Esophagus muscularis mucosa (tissue), 4 donors: ENCODE data around the gene MYL11. TPM values are rescaled to one million over a fixed set of nuclear protein-coding genes. Genes with fewer than 3 reads are reported as not detected.

Source experiments
- DNase-seq: peaks from one replicate; pipeline ENCODE4 v3.0.0-alpha.2; 2017; ENCODE audit errors: extremely low spot score
- H3K27ac ChIP-seq, 4 donors: fragments of 200-600 bp; sonication (generic); replicated peaks in 1 of 4; 1 replicate in 3 of 4; 2 replicates in 1 of 4; pipeline ENCODE4 v1.5.1; 2016 to 2019; ENCODE audit warnings: mild to moderate bottlenecking in 1 of 4
- H3K27me3 ChIP-seq, 4 donors: fragments of 200-600 bp; sonication (generic); one replicate each; pipeline versions ENCODE4 v1.5.1 to v1.6.0; 2016 to 2019
- H3K36me3 ChIP-seq, 4 donors: fragments of 200-600 bp; sonication (generic); one replicate each; pipeline ENCODE4 v1.5.1; 2016 to 2019
- H3K4me1 ChIP-seq, 4 donors: fragments of 200-600 bp; sonication (generic); one replicate each; pipeline ENCODE4 v1.5.1; 2016 to 2019
- H3K4me3 ChIP-seq, 4 donors: fragments of 200-600 bp; sonication (generic); 1 replicate in 2 of 4; 2 replicates in 2 of 4; pipeline ENCODE4 v1.5.1; 2016 to 2019; ENCODE audit warnings: mild to moderate bottlenecking in 4 of 4, moderate library complexity in 1 of 4
- H3K9me3 ChIP-seq, 4 donors: fragments of 200-600 bp; sonication (generic); 1 replicate in 3 of 4; 2 replicates in 1 of 4; pipeline ENCODE4 v1.5.1; 2016 to 2019
- CTCF ChIP-seq, 3 experiments: fragments of 200-600 bp in 2 of 3; fragments of 450-650 bp in 1 of 3; sonication (generic) in 2 of 3; IDR thresholded peaks; one replicate each; pipeline ENCODE4 v1.5.1; 2017 to 2019; ENCODE audit warnings: antibody characterized with exemption in 3 of 3, mild to moderate bottlenecking in 2 of 3, moderate library complexity in 1 of 3
- EP300 ChIP-seq: sonication (generic); formaldehyde crosslinking; IDR thresholded peaks from one replicate; pipeline ENCODE4 v1.6.1; 2017; ENCODE audit warnings: antibody characterized with exemption
- POLR2A ChIP-seq: fragments of 450-650 bp; IDR thresholded peaks from one replicate; pipeline ENCODE4 v1.6.1; 2017; ENCODE audit warnings: antibody characterized with exemption, moderate library complexity, mild to moderate bottlenecking, low read depth
- POLR2AphosphoS5 ChIP-seq, 2 donors: sonication (generic); formaldehyde crosslinking; IDR thresholded peaks; one replicate each; pipeline ENCODE4 v1.6.1; 2017; ENCODE audit warnings: antibody characterized with exemption in 2 of 2
- WGBS: methylation state at CpG from one replicate; pipeline ENCODE4 v1.1.5; 2018; 5-methylcytosine and 5-hydroxymethylcytosine counted together
- intact Hi-C: fragments of 100-400 bp; cut with DNase I; formaldehyde crosslinking; loops from one replicate; pipeline ENCODE4 v1.15.1; 2023
- total RNA-seq, 4 donors: library from RNA; depleted of rRNA; stranded (reverse); fragments of >200 nt; gene quantifications; one replicate each; pipeline versions ENCODE4 v1.1.0 to v1.2.1, GENCODE V29; 2016

MYL11 gene
- total RNA-seq, 4 donors from 2014 or later: not detected

DNA sequence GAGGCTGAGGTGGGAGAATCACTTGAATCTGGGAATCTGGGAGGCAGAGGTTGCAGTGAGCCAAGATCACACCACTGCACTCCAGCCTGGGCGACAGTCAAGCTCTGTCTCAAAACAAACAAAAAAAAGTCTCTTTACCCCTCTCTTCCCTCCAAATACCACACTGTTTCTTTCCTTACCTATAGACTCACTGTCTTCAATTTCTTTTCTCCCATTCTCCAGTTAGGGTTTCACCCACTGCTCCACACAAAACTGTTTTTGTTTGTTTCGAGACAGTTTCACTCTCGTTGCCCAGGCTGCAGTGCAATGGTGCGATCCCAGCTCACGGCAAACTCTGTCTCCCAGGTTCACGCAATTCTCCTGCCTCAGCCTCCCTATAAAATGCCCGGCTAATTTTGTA, 13.4 kb upstream of the MYL11 start:
- WGBS: 94% methylated on average over 7 of the region's 7 CpGs
- intact Hi-C loops: no loop called here
- H3K9me3 ChIP-seq: no peaks in the 10 kb centered on the region
- DNase-seq: no peak
- no peak overlapping the region for H3K4me3 ChIP-seq
- no peaks in the 10 kb centered on the region for H3K27me3 ChIP-seq
- H3K4me1 ChIP-seq: peaks cover 4 to 24% (median 20%) of the 10 kb centered on the region in 4 donors
- no peak for TF ChIP-seq EP300
- H3K36me3 ChIP-seq: peaks cover 18 to 95% (median 79%) of the 10 kb centered on the region in 4 donors
- no peak overlapping the region for H3K27ac ChIP-seq

DNA sequence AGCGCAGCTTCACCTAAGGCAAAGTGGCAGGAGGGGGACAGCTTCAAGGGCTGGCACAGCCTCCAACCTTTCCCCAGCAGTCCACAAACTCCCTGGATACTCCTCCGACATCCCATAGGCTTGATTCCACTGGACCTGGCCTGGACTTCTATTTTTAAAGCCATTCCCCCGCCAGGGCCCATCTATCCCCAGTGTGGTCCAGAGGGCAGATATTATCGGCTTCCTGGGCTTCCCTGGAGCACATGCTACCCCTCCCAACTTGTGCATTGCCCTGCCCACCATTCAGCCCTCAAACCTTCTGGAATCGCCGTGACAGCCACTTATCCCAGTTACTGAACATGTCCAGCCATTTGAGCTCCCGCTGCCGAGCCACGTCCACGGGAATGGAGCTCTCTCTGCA, 9.4 kb upstream of the MYL11 start:
- H3K4me1 ChIP-seq: peaks cover 26 to 48% (median 45%) of the 10 kb centered on the region in 4 donors

GRCh38 chr16:30366511-30366910, 8.1 kb upstream of the MYL11 start:
- Histone ChIP-seq H3K4me3 (peak overlapping the region in 1 of 4 donors; percentile 96), H3K9me3 (no peaks in the 10 kb centered on the region), H3K36me3 (peaks cover 10 to 51% (median 36%) of the 10 kb centered on the region in 4 donors), H3K4me1 (peaks cover 29 to 54% (median 50%) of the 10 kb centered on the region in 4 donors), H3K27ac (peak overlapping the region in 1 of 4 donors; percentile 9), H3K27me3 (no peaks in the 10 kb centered on the region)
- TF ChIP-seq POLR2AphosphoS5 (IDR thresholded peaks at IDR 0.05) (no peak), EP300 (no peak), POLR2A (no peak), CTCF (IDR thresholded peaks at IDR 0.05) (no peak)
- whole genome bisulfite sequencing: 82% methylated on average over 4 of the region's 4 CpGs
- intact Hi-C loops: no loop called here
- no peak for DNase-seq

More for the DNA sequence above, 9.4 kb upstream of the MYL11 start:
- Histone ChIP-seq H3K36me3 (peaks cover 10 to 64% (median 49%) of the 10 kb centered on the region in 4 donors), H3K9me3 (no peaks in the 10 kb centered on the region), H3K27me3 (no peaks in the 10 kb centered on the region), H3K4me3 (no peak overlapping the region), H3K27ac (no peak overlapping the region)
- intact Hi-C loops: no loop called here
- 75% methylated on average over 10 of the region's 10 CpGs for WGBS
- no peak for DNase-seq
- TF ChIP-seq POLR2AphosphoS5 (IDR thresholded peaks at IDR 0.05) (no peak), POLR2A (no peak), CTCF (IDR thresholded peaks at IDR 0.05) (no peak), EP300 (no peak)

- TF ChIP-seq EP300 (no peak), POLR2AphosphoS5 (IDR thresholded peaks at IDR 0.05) (no peak), POLR2A (no peak), CTCF (IDR thresholded peaks at IDR 0.05) (no peak)
- peaks cover 37 to 55% (median 53%) of the 10 kb centered on the region in 4 donors for H3K4me1 ChIP-seq
- WGBS: 68% methylated on average over 9 of the region's 10 CpGs
- H3K27ac ChIP-seq: peak overlapping the region; percentile 81 to 94 (median 86)
- no peaks in the 10 kb centered on the region for H3K27me3 ChIP-seq
- intact Hi-C loops: no loop called here
- peak overlapping the region; percentile 87 to 96 (median 92) for H3K4me3 ChIP-seq
- DNase-seq: no peak
- no peaks in the 10 kb centered on the region for H3K9me3 ChIP-seq
- H3K36me3 ChIP-seq: peaks cover 10 to 41% (median 29%) of the 10 kb centered on the region in 4 donors
Measured at GRCh38 chr16:30367349-30368009, 7.1 kb upstream of the MYL11 start.

GRCh38 chr16:30368122-30368791, 6.3 kb upstream of the MYL11 start:
- 3% methylated on average over 8 of the region's 8 CpGs for WGBS
- intact Hi-C loops: no loop called here

More at GRCh38 chr16:30368122-30368791, 6.3 kb upstream of the MYL11 start:
- TF ChIP-seq EP300 (no peak), POLR2A (no peak), CTCF (IDR thresholded peaks at IDR 0.05) (no peak), POLR2AphosphoS5 (IDR thresholded peaks at IDR 0.05) (no peak)
- Histone ChIP-seq H3K4me3 (peak overlapping the region; percentile 87 to 96 (median 92)), H3K36me3 (peaks cover 10 to 33% (median 22%) of the 10 kb centered on the region in 4 donors), H3K9me3 (no peaks in the 10 kb centered on the region), H3K4me1 (peaks cover 37 to 55% (median 53%) of the 10 kb centered on the region in 4 donors), H3K27ac (peak overlapping the region; percentile 81 to 94 (median 86)), H3K27me3 (no peaks in the 10 kb centered on the region)
- no peak for DNase-seq
